K562 (cell line): ENCODE results near the gene ZDHHC14. TPM values are rescaled to one million over a fixed set of nuclear protein-coding genes. Genes with fewer than 3 reads are reported as not detected.

Source experiments
- ELF2 ChIP-seq: fragments of 250-450 bp; sonication (Bioruptor Pico); IDR thresholded peaks from 2 replicates; pipeline ENCODE4 v1.5.0; 2021; ENCODE audit warnings: mild to moderate bottlenecking
- ESRRB ChIP-seq: fragments of 250-450 bp; sonication (Bioruptor Pico); IDR thresholded peaks from 2 replicates; pipeline ENCODE4 v1.5.0; 2020; ENCODE audit warnings: mild to moderate bottlenecking, moderate library complexity, borderline replicate concordance
- FOXJ3 ChIP-seq: sonication (generic); formaldehyde crosslinking; IDR thresholded peaks from 2 replicates; pipeline ENCODE4 v1.4.0; 2020; ENCODE audit warnings: mild to moderate bottlenecking, missing genetic modification reagents
- FOXK2 ChIP-seq, 2 experiments: fragments of 450-650 bp; IDR thresholded peaks in 1 of 2; conservative IDR thresholded peaks in 1 of 2; 2 replicates each; pipeline ENCODE4 v1.6.1; 2016; ENCODE audit warnings: low read depth in 2 of 2, mild to moderate bottlenecking in 1 of 2
- HDAC1 ChIP-seq, 2 experiments: fragments of 450-650 bp; IDR thresholded peaks; 2 replicates each; pipeline ENCODE4 v1.6.1; 2016 to 2017; ENCODE audit warnings: inconsistent platforms in 1 of 2, mild to moderate bottlenecking in 1 of 2, moderate library complexity in 1 of 2
- KDM2B ChIP-seq: fragments of 250-450 bp; sonication (Bioruptor Pico); IDR thresholded peaks from 2 replicates; pipeline ENCODE4 v1.8.0; 2021; ENCODE audit warnings: mild to moderate bottlenecking, moderate library complexity
- NKRF ChIP-seq: fragments of 450-650 bp; IDR thresholded peaks from 2 replicates; pipeline ENCODE4 v1.6.1; 2016; ENCODE audit warnings: borderline replicate concordance
- NR2F6 ChIP-seq: fragments of 450-650 bp; formaldehyde crosslinking; IDR thresholded peaks from 2 replicates; pipeline ENCODE4 v1.4.0; 2020; ENCODE audit warnings: mild to moderate bottlenecking
- RFX7 ChIP-seq: fragments of 250-450 bp; sonication (Bioruptor Pico); IDR thresholded peaks from 2 replicates; pipeline ENCODE4 v1.5.1; 2021; ENCODE audit warnings: mild to moderate bottlenecking
- TAL1 ChIP-seq: fragments of 450-650 bp; IDR thresholded peaks from 2 replicates; pipeline ENCODE4 v1.6.1; 2016; ENCODE audit warnings: mild to moderate bottlenecking
- USF1 ChIP-seq: sonication (generic); formaldehyde crosslinking; IDR thresholded peaks from 2 replicates; pipeline ENCODE4 v1.9.0; 2022; ENCODE audit warnings: mild to moderate bottlenecking, missing genetic modification reagents
- XRCC4 ChIP-seq: IDR thresholded peaks from one replicate; pipeline ENCODE4 v1.6.1; 2011; ENCODE audit not compliant: insufficient read depth, insufficient read length; ENCODE audit errors: extremely low read depth
- ZFPM2 ChIP-seq: fragments of 250-450 bp; sonication (Bioruptor Pico); IDR thresholded peaks from 2 replicates; pipeline ENCODE4 v1.5.1; 2022; ENCODE audit warnings: mild to moderate bottlenecking
- ZNF280A ChIP-seq: fragments of 450-650 bp; IDR thresholded peaks from 2 replicates; pipeline ENCODE4 v1.6.1; 2018; ENCODE audit warnings: mild to moderate bottlenecking, low read depth; ENCODE audit not compliant: partially characterized antibody
- ZNF354B ChIP-seq: fragments of 250-450 bp; sonication (Bioruptor Pico); IDR thresholded peaks from 2 replicates; pipeline ENCODE4 v1.4.0; 2020
- ZNF583 ChIP-seq: fragments of 250-450 bp; sonication (Bioruptor Pico); IDR thresholded peaks from 2 replicates; pipeline ENCODE4 v1.4.0; 2020
- ZNF589 ChIP-seq: fragments of 200-800 bp; sonication (Bioruptor generic); IDR thresholded peaks from 2 replicates; pipeline ENCODE4 v1.6.1; 2016; ENCODE audit warnings: low read depth, missing genetic modification characterization, missing compliant biosample characterization
- ZNF699 ChIP-seq: fragments of 250-450 bp; sonication (Bioruptor Pico); IDR thresholded peaks from 2 replicates; pipeline ENCODE4 v1.8.0; 2021; ENCODE audit warnings: mild to moderate bottlenecking, moderate library complexity; ENCODE audit not compliant: insufficient replicate concordance
- ZSCAN29 ChIP-seq: fragments of 450-650 bp; IDR thresholded peaks from 2 replicates; pipeline ENCODE4 v1.6.1; 2017
- polyA plus RNA-seq, 8 experiments: library from polyadenylated mRNA; depleted of rRNA in 4 of 8; stranded (reverse) in 5 of 8; unstranded in 3 of 8; fragments of >200 nt; fragmentation: Nextera tagmentation in 2 of 8; fragmentation: Illumina TruSeq in 1 of 8; extraction: Ambion mirVana in 2 of 8; extraction: Trizol in 1 of 8; gene quantifications; 2 replicates each; pipeline versions ENCODE4 v1.2.1 to v1.2.3, GENCODE V29; 2011 to 2014; ENCODE audit warnings: inconsistent platforms in 1 of 8, missing spikeins in 1 of 8
- total RNA-seq, 7 experiments: library from RNA; depleted of rRNA in 6 of 7; stranded (reverse); fragments of >200 nt in 6 of 7; fragmentation: Illumina TruSeq in 2 of 7; extraction: Trizol in 2 of 7; gene quantifications; 2 replicates each; pipeline versions ENCODE4 v1.2.1 to v1.2.3, GENCODE V29; 2011 to 2021; ENCODE audit warnings: low replicate concordance in 1 of 7
- TF ChIP-seq, protein P1 (sequence below): sonication (generic); formaldehyde crosslinking; IDR thresholded peaks from 2 replicates; pipeline ENCODE4 v1.8.1; 2023; ENCODE audit warnings: mild to moderate bottlenecking, missing genetic modification reagents

Gene ZDHHC14
- total and polyA plus RNA-seq, 9 of the 15 experiments (the other 6 are each of a cell fraction or from before 2014, with no cell fraction given) = 0.92 to 23.1 (median 13.8) TPM

GRCh38 chr6:157635388-157636244, 254.6 kb downstream of the ZDHHC14 start (continued):
- no peak for TF ChIP-seq NKRF
- no peak for TF ChIP-seq ZNF280A
- no peak for TF ChIP-seq TAL1
- TF ChIP-seq FOXJ3 (CRISPR knock-in tag) = no peak
- TF ChIP-seq NR2F6 = no peak
- TF ChIP-seq XRCC4 = no peak
- no peak for TF ChIP-seq ZNF354B (CRISPR knock-in tag)
- no peak for TF ChIP-seq ESRRB
- no peak for TF ChIP-seq USF1 (CRISPR knock-in tag)
- TF ChIP-seq ZSCAN29 = no peak
- TF ChIP-seq ZFPM2 (CRISPR knock-in tag) = no peak
- TF ChIP-seq, protein P1, sequence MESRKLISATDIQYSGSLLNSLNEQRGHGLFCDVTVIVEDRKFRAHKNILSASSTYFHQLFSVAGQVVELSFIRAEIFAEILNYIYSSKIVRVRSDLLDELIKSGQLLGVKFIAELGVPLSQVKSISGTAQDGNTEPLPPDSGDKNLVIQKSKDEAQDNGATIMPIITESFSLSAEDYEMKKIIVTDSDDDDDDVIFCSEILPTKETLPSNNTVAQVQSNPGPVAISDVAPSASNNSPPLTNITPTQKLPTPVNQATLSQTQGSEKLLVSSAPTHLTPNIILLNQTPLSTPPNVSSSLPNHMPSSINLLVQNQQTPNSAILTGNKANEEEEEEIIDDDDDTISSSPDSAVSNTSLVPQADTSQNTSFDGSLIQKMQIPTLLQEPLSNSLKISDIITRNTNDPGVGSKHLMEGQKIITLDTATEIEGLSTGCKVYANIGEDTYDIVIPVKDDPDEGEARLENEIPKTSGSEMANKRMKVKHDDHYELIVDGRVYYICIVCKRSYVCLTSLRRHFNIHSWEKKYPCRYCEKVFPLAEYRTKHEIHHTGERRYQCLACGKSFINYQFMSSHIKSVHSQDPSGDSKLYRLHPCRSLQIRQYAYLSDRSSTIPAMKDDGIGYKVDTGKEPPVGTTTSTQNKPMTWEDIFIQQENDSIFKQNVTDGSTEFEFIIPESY (CRISPR knock-in tag) = peak; percentile 26; the same call in 1 of the 2 replicates
- TF ChIP-seq FOXK2 (conservative IDR thresholded peaks at IDR 0.05 in 1 of 2, IDR thresholded peaks at IDR 0.05 in 1 of 2; ENCODE audit: low read depth in 2 of 2) = peak in 1 of 2 experiments; percentile 16; a peak in 1 of 4 replicates
- no peak; the same call in 1 of the 2 replicates for TF ChIP-seq ELF2 (CRISPR knock-in tag)
- TF ChIP-seq ZNF589 (CRISPR knock-in tag) = no peak
- TF ChIP-seq HDAC1 (IDR thresholded peaks at IDR 0.05) = peak in 1 of 2 experiments; percentile 38; a peak in 1 of 4 replicates
- TF ChIP-seq ZNF699 (CRISPR knock-in tag) = no peak
- no peak for TF ChIP-seq ZNF583
- no peak for TF ChIP-seq RFX7 (CRISPR knock-in tag)
- TF ChIP-seq KDM2B = no peak
